A549 treated with CORT108297 at 1 μM for 4 hours (cell line): ENCODE measurements around the gene ZNF44. TPM values are rescaled to one million over a fixed set of nuclear protein-coding genes. Genes with fewer than 3 reads are reported as not detected.

ENCODE experiments used
- total RNA-seq: library from RNA; stranded (reverse); fragments of 200-300 nt; extraction: Qiagen RNA extraction; gene quantifications from 5 replicates; pipeline ENCODE4 v1.2.3, GENCODE V29; 2022

The ZNF44 gene
- 0.36 to 1.1 TPM (median 0.61 TPM) in 5 replicates for total RNA-seq

GRCh38 chr19:12294249-12295158, at the start of gene ZNF44:
TSS of gene ZNF44 (minus strand) at chr19:12294883. CDS start at chr19:12294694, 189 bp downstream.

GRCh38 chr19:12333162-12334159, 38.8 kb upstream of the ZNF44 start, which contains the start of gene ZNF563:
TSS of gene ZNF563 (minus strand) at chr19:12333633. CDS start at chr19:12333482, 151 bp downstream.

Other genes starting within 250 kb of the ZNF44 start
- gene ZNF878, start 241.9 kb downstream of the ZNF44 start, total RNA-seq, result not detected in 5 replicates
- not detected in 5 replicates for gene ZNF844, start 230.2 kb downstream of the ZNF44 start, total RNA-seq
- gene ZNF20, start 154.5 kb downstream of the ZNF44 start, total RNA-seq, result 0.12 to 0.37 TPM (median 0.20 TPM) in 5 replicates
- not detected in 5 replicates for gene ZNF625, start 138.1 kb downstream of the ZNF44 start, total RNA-seq
- gene ZNF136, start 131.8 kb downstream of the ZNF44 start, total RNA-seq, result 1.2 to 2.0 TPM (median 1.7 TPM) in 5 replicates
- not detected in 5 replicates for gene ZNF563, start 38.8 kb upstream of the ZNF44 start, total RNA-seq
- gene ZNF442, start 70.8 kb upstream of the ZNF44 start, total RNA-seq, result not detected in 5 replicates
- 1.4 to 2.3 TPM (median 1.6 TPM) in 5 replicates for gene ZNF799, start 106.4 kb upstream of the ZNF44 start, total RNA-seq
- gene ZNF443, start 146.1 kb upstream of the ZNF44 start, total RNA-seq, result 0.80 to 1.1 TPM (median 0.92 TPM) in 5 replicates
- 0.05 TPM in 1 of 5 replicates, not detected in the others for gene ZNF709, start 189.9 kb upstream of the ZNF44 start, total RNA-seq